Measurements from ENCODE around the gene LGR4.
"Not testable (repeated sequence)": the region's sequence is repeated elsewhere in the genome, so short reads cannot be mapped to it uniquely, and the experiment has no call there.

LGR4 gene

DNA sequence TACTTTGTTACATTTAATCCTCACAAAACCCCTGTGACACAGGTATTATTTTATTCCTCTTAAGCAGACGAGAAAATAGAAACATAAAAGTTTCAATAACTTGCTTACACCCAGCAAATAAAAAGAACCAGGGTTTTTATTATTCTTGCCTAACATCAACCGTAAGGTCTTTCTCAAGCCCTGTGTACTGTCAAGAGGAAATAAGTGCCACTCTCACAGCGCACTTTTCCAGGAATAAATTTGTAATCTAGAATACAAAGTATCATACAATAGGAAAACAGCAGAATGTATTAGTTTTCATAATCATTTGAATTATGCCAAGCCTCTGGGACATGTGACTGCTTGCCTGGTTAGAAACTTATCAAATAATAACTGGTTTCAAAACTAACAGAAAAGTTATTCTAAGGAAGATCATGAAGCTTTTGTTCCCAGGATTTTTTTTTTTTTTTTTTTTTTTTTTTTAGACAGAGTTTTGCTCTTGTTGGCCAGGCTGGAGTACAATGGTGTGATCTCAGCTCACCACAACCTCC is 117.0 kb downstream of the LGR4 start:
- no peak for DNase-seq (ENCODE audit: extremely low read depth in 1 of 2, low read depth in 1 of 2)

DNA sequence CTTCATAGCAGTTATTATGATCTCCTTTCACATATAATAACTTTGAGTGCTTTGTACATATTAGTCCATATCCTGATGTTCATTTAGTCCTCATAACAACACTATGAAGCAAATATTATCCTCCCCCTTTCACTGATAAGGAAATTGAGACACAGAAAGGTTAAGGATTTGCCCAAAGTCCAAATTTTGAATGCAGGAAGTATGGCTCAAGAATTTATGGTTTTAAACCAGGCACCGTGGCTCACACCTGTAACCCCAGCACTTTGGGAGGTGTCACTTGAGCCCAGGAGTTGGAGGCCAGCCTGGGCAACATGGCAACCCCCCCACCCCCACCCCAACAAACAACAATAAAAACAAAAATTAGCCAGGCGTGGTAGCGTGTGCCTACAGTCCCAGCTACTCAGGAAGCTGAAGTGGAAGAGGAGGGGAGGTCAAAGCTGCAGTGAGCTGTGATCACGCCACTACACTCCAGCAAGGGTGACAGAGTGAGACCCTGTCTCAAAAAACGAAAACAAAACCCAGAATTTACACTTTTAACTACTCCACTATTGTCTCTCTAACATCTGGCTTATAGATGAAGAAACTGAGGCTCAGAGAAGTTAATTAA is 118.1 kb downstream of the LGR4 start:
- DNase-seq (ENCODE audit: extremely low read depth in 1 of 2, low read depth in 1 of 2), result no peak

DNA sequence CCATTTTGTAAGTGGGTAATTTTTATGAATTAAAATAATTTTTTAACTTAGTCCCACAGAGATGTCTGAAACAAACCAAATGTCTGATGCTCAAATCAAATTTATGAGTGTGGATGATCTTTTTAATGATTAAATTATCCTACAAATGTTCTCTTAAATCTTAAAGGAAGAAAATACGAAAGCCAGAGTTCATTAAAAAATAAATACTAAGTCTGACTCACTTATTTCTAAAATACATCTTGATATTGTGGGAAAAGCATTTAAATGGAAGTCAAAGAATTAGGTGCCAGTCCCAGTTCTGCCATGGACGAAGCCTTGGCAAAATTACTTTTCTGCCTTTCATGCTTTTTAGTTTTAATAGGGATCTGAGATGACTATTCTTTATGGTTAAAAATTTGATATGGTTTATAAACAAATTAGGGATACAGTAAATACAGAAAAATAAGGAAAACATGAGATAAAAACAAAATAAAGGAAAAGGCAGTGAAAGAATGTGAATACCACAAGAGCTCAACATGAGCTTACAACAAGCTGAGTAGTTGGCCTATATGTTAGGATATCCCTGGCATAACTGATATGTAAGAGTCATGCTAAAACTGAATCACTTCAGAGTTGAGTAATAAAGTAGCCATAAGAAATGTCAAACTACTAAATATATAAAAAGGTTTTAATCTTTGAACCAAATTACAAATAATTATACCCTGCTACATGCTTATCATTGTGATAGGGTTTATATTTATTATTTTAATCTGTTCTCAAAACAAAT is 118.8 kb downstream of the LGR4 start:
- no peak for DNase-seq (ENCODE audit: extremely low read depth in 1 of 2, low read depth in 1 of 2)

GRCh38 chr11:27352781-27353180 is 119.8 kb downstream of the LGR4 start:
- no peak for DNase-seq (ENCODE audit: extremely low read depth in 1 of 2, low read depth in 1 of 2)

DNA sequence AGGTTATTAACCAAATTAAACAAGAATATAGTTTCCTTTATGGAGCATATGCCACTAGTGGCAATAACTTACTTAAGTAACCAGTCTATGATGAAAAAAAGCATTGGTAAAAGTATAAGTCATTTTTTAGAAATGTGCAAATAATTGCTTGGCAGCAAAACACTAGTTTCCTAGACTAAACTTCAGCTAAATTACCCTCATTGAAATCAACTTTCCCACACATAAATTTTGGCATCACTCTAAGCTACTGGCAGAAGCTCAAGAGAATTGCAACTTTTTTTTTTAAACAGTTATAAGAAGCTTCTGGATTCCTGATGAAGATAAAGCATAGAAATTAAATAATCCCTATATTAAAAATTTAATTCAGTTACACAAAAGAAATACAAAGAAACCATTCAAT is 122.1 kb downstream of the LGR4 start:
- no peak for DNase-seq (ENCODE audit: extremely low read depth in 1 of 2, low read depth in 1 of 2)

GRCh38 chr11:27349919-27350318 is 122.7 kb downstream of the LGR4 start:
- no peak for DNase-seq (ENCODE audit: extremely low read depth in 1 of 2, low read depth in 1 of 2)

- no peak for DNase-seq (ENCODE audit: extremely low read depth in 1 of 2, low read depth in 1 of 2)
These were observed 124.2 kb downstream of the LGR4 start for GRCh38 chr11:27348340-27348873.

GRCh38 chr11:27347359-27348339 is 124.9 kb downstream of the LGR4 start:
- no peak for DNase-seq (ENCODE audit: extremely low read depth in 1 of 2, low read depth in 1 of 2)

DNA sequence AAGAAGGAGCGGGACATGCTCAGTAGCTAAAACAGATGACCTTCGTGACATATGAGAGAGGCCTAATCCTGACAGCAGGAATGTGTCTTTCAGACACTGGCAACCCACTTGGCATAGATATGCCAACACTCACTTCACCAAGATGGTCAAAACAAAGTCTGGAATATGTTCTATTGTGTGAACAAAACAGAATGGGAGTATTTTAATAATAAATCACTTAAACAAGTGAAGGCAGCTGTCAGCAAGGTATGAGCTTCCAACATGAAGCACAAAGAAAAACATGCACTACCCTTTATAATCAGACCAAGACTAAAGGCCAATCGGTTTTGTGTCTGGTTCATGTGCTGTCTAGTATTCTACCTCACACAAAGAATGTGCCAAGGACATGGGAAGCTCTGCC is 132.6 kb downstream of the LGR4 start:
- no peak for DNase-seq (ENCODE audit: extremely low read depth in 1 of 2, low read depth in 1 of 2)

DNA sequence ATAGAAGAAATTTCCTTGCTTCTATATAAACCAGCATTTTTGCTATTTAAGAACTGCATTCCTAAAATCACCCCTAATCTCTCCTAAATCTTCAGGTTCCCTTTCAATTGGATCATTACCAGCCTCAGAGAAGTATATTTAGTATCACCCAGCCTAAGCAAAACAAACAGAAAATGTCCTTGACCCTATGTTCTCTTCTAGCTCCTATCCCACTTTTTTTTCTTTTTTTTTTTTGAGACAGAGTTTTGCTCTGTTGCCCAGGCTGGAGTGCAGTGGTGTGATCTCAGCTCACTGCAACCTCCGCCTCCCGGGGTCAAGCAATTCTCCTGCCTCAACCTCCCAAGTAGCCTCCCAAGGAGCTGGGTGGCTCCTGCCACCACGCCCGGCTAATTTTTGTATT is 137.8 kb downstream of the LGR4 start:
- DNase-seq (ENCODE audit: extremely low read depth in 1 of 2, low read depth in 1 of 2), result not testable (repeated sequence)

DNA sequence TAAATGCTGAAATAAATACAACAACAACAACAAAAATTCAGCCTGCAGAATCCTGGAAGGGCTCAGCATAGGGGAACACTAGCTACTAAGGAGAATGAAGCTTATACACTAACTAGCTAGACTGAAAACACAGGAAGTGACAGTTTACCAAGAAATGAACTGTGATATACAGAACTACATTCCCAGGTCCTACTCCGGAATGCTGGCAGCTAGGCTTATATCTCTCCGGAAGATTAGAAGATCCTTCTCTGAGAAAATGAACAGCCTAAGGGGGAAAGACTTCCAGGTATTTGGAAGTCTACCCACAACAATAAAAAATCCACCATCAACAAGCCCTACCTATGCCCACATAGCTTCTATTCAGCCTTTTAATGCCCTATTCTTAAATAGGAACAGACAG is 140.6 kb downstream of the LGR4 start:
- no peak for DNase-seq (ENCODE audit: extremely low read depth in 1 of 2, low read depth in 1 of 2)

- no peak for DNase-seq (ENCODE audit: extremely low read depth in 1 of 2, low read depth in 1 of 2)
These were observed 141.8 kb downstream of the LGR4 start for GRCh38 chr11:27330633-27331270.

DNA sequence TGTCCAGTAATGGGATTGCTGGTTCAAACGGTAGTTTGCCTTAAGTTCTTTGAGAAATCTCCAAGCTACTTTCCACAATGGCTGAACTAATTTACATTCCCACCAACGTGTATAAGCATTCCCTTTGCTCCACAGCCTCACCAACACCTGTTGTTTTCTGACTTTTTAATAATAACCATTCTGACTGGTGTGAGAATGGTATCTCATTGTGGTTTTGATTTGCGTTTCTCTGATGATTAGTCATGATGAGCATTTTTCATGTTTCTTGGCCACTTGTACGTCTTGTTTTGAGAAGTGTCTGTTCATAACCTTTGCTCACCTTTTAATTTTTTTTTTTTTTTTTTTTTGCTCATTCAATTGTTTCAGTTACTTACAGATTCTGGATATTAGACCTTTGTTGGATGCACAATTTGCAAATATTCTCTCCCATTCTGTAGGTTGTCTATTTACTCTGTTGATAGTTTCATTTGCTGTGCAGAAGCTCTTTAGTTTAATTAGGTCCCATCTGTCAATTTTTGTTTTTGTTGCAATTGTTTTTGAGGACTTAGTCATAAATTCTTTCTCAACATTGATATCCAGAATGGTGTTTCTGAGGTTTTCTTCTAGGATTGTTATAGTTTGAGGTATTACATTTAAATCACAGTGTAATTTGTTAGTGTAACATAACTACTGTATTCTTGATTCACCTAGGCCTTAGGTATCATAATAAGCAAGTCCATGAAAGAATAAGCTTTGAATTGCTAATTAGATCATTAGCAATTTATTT is 142.5 kb downstream of the LGR4 start:
- DNase-seq (ENCODE audit: extremely low read depth in 1 of 2, low read depth in 1 of 2), result no peak

GRCh38 chr11:27328614-27329013 is 144.0 kb downstream of the LGR4 start:
- no peak for DNase-seq (ENCODE audit: extremely low read depth in 1 of 2, low read depth in 1 of 2)

DNA sequence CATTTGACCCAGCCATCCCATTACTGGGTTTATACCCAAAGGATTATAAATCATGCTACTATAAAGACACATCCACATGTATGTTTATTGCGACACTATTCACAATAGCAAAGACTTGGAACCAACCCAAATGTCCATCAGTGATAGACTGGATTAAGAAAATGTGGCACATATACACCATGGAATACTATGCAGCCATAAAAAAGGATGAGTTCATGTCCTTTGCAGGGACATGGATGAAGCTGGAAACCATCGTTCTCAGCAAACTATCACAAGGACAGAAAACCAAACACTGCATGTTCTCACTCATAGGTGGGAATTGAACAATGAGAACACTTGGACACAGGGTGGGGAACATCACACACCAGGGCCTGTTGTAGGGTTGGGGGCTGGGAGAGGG is 145.5 kb downstream of the LGR4 start:
- not testable (repeated sequence) for DNase-seq (ENCODE audit: extremely low read depth in 1 of 2, low read depth in 1 of 2)

- not testable (repeated sequence) for DNase-seq (ENCODE audit: extremely low read depth in 1 of 2, low read depth in 1 of 2)
These were observed 150.4 kb downstream of the LGR4 start for GRCh38 chr11:27322196-27322595.

DNA sequence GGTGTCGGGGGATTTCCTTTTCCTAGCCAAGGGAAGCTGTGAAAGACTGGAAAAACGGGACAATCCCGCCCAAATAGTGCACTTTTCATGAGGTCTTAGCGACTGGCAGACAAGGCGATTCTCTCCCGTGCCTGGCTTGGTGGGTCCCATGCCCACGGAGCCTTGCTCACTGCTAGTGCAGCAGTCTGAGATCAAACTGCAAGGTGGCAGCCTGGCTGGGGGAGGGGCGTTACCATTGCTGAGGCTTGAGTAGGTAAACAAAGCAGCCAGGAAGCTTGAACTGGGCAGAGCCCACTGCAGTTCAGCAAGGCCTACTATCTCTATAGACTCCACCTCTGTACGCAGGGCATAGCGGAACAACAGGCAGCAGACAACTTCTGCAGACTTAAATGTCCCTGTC is 151.2 kb downstream of the LGR4 start:
- DNase-seq (ENCODE audit: extremely low read depth in 1 of 2, low read depth in 1 of 2), result not testable (repeated sequence)

DNA sequence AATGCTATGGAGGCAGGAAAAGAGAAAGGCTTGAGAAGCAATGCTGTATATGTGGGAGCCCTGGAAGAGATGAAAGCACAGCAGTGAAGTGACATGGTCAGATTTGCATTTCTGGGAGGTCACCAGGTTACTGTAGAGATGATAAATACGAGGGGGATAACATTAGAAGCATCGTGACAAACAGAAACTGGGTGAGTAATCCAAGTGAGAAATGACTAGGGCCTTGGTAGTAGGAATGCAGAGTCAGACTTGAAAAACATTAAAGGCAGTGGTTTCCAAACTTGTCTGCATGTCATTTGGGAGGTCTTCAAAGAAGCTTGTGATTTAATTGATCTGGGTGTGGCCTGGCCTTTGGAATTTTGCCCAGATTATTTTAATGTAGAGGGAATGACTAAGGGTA is 153.5 kb downstream of the LGR4 start:
- DNase-seq (ENCODE audit: extremely low read depth in 1 of 2, low read depth in 1 of 2), result peak in 1 of 2 donors; percentile 5

- DNase-seq (ENCODE audit: extremely low read depth in 1 of 2, low read depth in 1 of 2), result no peak
These were observed 154.8 kb downstream of the LGR4 start for GRCh38 chr11:27317751-27318150.

All from stimulated activated CD8-positive, alpha-beta memory T cell treated with anti-CD3 and anti-CD28 coated beads, Interleukin-7, amount 100 ng/mL, for 48 hours (primary cell).